DMS153 (cell line): ENCODE measurements around the gene AKR1C2.
A peak's percentile ranks its signal among the peaks of the same experiment; 100 is the strongest.
"Not testable (repeated sequence)": the region's sequence is repeated elsewhere in the genome, so short reads cannot be mapped to it uniquely, and the experiment has no call there.

Source experiments
- DNase-seq: peaks from one replicate; lab custom pipeline; 2025; lab: John Stamatoyannopoulos, UW

Gene AKR1C2

DNA sequence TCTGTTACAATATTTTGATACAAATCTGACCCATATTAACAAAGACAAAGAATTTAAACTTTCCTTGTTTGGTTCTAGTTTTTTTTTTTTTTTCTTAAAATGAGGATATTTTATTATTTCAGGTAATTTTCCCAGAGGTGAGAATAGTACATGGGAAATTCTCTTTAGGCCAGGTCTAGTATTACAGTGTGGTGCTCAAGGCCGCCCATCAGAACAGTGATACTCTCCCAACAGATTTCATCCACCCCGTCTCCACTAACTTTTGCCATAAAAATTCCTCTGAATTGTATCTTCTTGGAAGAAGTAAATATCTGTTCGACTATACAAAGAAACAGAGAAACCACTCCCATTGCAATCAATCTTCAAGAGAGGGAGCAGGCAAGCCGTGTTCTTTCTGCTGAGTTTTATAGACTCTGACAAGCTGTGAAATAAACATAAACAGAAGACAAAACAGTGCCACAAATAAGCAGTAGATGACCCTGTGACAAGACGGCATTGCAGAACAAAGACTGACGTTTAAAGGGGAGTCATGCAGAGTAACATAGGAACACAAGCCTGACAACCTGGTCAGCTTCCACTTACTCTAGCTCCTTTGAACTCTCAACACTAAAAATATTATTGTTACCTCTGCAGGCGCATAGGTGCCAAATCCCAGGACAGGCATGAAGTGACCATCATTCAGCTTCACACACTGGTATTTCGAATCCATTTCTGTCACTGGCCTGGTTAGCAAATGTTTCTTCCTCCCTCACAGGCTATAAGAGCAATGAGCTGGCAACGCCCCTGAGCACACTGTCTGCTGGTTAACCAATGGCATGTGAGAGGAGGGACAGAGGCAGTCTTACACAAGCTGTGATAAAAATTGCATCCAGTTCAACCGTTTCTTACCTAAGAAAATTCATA, at the start of gene AKR1C2:
AKR1C2 (minus strand) TSS at position 731 of the 903 bp plus-strand sequence; CDS start at position 709, 22 bp downstream.
- not testable (repeated sequence) for DNase-seq

GRCh38 chr10:5052951-5053500, 49.4 kb upstream of the AKR1C2 start:
- DNase-seq, result not testable (repeated sequence)

DNA sequence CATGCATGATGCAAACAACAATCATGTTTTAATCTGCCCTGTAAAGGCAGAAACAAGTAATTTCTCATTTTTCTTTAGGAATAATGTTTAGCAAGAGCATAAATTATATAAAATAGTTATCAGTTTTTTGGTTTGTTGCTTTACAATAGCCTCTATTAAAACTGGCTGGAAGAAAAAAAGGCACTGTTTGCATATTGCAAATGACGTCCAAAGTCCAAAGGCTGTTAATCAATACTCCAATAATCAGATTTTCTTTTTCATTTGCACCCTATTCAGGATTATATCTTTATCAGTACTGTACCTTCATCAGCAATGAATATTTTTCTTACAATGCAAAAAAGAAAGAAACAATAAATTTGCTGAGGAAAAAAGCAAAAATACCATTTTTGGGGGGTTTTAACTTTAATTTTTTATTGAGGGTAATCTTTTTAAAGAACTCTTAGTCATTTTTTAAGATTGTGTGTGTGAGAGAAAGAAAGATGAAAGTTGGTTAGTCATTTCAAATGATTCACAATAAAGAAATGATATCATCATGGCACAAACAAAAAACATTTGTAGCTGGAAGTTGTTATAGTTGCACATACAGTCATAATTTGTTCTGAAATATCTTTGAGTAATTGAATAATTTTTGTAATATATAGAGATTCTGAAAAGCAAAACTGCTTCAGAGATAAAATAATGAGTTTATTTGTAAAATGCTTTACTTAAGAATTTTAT, 44.4 kb upstream of the AKR1C2 start:
- no peak for DNase-seq

DNA sequence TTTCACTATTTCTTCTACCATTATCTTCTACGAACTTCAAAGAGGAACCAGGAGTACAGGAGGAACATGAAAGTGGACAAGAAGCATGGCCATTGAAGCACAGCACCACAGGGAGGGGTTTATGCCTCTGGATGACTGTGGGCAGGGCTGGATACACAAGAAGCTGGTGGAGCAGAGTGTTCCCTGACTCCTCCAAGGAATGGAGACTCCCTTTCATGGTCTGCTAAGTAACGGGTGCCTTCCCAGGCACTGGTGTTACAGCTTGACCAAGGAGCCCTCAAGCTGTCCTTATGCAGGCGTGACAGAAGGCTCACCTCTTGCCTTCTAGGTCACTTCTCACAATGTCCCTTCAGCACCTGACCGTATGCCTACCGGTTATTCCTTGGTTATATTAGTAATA, 43.4 kb upstream of the AKR1C2 start:
- DNase-seq, result not testable (repeated sequence)

GRCh38 chr10:5046410-5046809, 42.8 kb upstream of the AKR1C2 start:
- no peak for DNase-seq

DNA sequence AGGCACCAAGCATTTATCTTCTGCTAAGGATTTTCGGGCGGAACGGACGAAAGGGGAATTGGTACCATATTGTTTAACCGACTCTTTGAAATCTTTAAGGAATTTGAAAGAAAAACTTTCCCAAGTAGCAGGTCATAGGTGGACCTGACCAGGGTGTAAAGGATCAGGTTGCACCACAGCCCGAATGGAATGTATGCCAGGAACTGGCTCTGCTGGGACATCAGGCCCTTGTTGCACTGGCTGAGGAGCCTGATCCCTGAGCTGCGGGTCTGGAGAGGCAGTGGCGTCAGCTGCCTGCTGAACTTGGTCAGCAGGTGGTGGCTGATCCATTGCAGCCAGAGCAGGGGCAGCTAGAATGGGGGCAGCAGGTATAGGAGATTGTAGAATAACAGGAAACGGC, 41.4 kb upstream of the AKR1C2 start:
- no peak for DNase-seq

DNA sequence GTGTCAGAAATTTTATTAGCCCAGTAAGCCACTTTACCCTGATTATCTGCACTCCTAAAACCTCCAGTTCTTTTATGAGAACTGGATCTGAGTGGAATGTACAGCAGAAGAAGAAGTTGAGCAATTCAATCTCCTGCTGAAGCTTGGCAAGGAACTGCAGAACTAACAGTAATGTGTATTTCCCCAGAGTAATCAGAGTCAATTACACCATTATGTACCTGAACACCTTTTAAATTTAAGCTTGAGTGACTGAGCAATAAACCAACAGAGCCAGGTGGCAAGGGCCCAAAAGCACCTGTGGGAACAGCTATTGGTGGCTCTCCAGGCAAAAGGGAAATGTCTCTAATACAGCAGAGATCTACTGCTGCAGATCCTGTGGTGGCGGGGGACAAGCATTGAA, 40.1 kb upstream of the AKR1C2 start:
- DNase-seq, result peak; percentile 59

DNA sequence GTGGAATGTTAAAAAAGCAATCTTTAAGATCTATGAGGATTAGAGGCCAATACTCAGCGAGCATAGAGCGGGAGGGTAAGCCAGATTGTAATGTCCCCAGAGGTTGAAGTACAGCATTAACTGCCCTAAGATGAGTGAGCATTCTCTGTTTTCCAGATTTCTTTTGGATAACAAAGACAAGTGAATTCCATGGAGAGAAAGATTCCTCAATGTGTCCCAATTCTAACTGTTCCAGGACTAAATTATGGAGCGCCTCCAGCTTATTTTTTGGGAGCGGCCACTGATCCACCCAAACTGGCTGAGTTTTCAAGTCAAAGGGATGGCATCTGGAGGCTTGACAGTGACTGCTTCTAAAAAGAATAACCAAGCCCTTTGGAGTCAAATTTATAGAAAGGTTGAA, 39.3 kb upstream of the AKR1C2 start:
- DNase-seq, result no peak

- no peak for DNase-seq
Observed at GRCh38 chr10:5041471-5042023, 37.9 kb upstream of the AKR1C2 start.

DNA sequence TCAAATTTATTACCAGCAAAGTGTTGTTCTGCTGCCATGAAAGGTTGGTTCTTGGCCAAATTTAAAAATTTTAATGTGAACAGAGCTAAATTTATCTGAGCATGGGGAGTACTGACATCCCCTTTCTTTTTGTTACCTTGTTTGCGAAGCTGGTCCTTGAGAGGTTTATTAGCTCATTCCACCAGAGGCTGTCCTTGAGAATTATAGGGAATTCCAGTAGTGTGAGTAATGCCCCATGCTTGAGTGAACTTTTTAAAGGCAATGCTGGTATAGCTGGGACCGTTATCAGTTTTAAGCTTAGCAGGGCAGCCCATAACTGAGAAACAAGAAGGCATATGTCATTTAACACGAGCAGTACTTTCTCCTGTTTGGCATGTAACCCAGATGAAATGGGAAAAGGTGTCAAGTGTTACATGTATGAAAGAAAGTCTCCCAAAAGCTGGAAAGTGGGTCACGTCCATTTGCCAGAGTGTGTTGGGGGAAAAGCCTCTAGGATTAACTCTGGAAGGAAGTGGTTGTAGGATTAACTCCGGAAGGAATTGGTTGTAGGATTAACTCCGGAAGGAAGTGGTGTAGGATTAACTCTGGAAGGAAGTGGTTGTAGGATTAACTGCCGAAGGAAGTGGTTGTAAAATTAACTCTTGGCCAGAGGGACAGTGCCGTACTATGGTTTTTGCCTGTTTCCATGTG, 37.3 kb upstream of the AKR1C2 start:
- no peak for DNase-seq

DNA sequence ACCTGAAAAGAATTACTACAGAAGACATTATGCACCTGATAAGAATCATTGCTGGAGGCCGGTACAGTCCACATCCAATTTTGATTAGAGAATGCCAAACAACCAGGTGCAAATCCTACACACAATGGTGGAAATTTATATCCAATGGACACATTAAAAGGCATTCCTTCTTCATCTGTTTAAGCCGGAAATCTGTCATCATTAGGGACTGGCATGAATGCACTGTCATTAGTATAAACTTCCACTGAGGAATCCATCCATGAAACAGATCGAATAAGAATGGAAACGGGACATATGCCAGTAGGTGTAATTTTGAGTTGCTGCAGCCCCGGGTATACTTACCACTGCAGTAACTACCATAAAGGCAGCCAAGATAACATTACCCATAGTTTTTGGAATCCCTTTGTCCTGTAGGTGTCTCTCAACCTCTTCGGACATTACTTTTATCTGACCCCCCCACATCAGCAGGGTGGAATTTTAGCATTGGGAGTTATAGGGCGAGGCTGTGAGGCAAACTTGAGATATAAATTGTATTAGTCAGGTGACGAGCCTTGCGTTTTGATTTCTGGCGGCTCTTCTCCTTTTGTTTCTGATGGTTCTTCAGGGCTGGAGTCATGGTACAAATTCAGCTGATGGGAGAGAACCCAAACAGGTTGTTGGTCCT, 36.5 kb upstream of the AKR1C2 start:
- DNase-seq, result no peak

DNA sequence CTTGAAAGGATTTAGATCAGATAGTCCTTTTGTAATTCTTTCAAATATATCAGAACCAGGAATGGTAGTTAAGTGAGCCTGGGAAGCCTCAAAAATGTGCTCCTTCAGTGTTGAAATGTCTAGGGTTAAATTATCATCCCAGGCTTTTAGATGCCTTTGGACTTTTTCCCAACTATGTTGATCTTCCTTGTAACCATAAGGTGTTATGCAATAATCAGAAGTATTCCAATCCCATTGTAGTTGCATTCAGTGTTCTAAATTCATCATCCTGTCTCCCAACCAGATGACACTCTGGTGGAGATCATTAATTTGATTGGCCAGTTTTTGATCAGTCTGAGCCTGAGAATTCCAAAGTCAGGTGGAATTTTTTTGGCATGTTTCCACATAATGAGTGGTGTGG, 35.1 kb upstream of the AKR1C2 start:
- no peak for DNase-seq

GRCh38 chr10:5038101-5038500, 34.4 kb upstream of the AKR1C2 start:
- DNase-seq, result no peak

DNA sequence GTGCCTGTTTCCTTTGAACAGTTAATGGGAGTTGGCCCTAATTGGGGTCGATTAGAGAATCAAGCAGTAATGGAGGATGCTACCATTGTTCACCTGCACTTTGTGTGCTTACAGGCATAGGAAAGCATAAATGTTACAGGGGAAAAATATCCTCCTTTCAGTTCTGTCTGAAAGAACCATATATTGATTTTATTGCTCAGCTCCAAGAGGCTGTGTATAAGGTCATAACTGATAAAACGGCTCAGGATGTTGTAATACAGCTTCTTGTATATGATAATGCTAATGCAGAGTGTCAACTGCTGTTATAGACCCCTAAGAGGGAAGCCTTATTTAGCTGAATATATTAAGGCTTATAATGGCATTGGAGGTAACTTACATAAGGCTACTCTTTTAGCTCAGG, 32.9 kb upstream of the AKR1C2 start:
- no peak for DNase-seq

- no peak for DNase-seq
Observed at GRCh38 chr10:5035356-5035755, 31.7 kb upstream of the AKR1C2 start.

DNA sequence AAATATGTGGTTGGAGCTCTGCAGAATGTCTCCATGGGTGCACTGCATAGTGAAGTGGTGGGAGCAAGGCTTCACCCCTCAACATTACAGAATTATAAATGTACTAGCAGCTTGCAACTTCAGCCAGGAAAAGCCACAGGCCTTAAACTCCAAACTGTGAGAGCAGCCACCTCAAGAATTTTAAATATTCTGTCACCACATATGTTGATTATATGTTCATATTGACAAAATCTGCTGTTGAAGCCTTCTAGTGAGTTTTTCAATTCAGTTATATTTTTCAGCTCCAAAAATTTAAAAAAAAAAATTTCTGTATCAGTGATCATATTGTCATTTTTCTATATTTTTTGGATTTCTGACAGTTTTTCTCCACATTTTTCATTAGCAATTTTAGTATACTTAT, 30.9 kb upstream of the AKR1C2 start:
- no peak for DNase-seq

DNA sequence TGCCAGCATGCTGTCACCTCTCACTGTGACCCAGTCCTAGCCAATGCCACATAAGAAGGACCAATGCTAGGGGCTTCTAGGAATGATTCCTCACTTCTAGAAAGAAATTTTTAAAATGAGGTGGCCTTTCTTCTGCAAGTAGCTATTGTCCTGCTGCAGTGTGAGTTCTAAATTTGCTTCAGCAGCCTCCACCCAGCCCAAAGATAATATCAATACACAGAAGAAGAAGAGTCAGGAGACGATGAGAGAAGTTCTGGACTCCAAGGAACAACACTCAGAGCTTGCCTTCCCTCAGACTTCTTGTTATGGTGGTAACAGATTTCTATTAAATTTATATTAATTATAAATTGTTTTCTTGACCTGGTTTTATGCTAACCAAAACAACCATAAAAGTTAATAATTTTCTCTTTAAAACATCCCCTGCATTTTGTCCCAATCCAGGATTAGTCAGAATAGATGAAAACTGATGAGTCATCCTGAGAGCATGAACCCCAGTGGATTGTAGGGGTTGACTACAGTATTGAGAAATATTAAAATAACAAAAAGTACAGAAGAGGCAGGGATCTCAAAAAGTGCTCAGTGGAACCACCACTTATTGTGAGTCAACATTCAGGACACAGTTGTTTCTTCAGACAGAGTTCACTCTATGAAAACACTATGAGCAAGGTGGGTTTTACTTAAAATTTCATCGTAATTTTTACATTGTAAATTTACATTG, 29.6 kb upstream of the AKR1C2 start:
- DNase-seq, result no peak

- not testable (repeated sequence) for DNase-seq
Observed at GRCh38 chr10:5032444-5032843, 28.8 kb upstream of the AKR1C2 start.

DNA sequence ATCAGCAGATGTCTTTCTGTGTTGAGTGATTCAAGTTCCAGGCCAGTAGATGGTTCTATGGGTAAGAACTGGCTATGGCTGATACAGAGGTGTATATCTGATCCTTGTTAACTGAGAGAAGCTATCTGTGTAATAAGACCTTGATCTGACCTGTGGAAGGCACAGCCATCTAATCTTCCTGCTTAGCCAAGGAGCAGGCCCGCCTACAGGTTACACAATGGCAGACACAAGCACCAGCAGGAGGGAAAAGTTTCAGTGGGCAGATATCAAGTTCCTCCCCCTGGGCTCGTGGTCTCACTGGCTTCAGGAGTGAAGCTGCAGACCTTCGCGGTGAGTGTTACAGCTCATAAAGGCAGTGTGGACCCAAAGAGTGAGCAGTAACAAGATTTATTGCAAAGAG, 27.9 kb upstream of the AKR1C2 start:
- not testable (repeated sequence) for DNase-seq

DNA sequence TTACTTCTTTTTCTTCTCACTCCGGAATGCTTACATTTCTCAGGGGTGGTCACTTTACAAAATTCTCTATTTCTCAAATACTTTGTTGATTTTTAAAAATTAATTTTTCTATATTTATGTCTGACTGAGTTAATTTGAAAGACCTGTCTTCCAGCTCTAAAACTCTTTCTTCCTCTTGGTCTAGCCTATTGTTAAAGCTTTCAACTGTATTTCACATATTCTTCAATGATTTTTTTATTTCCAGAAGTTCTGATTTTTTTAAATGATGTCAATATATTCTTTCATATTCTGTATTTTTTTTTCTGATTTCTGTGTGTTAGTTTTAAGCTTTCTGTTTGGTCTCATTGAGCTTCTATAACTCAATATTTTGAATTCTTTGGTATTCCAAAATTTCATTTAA, 27.3 kb upstream of the AKR1C2 start:
- no peak for DNase-seq

DNA sequence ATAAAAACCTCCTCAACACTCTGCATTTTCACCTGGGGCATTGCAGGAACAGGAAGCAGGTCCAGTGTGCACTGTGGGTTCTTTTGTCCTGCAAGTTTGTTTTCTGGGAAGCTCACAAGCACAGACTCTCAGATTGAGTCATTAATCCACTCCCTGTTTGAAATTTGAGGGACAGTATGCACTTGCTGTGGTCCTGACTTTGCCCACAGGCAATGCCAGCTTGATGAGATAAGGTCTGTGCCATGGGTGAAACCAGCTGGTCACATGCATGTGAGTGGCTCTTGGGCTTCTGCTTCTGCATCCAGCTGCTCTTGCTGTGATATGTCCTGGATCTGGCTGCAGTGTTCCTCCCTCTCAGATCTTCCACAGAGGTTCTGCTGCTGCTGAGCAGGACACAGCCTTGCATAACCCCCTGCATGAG, 21.8 kb upstream of the AKR1C2 start:
- DNase-seq, result not testable (repeated sequence)
